Measurements from ENCODE around the gene PSMG1. TPM values are rescaled to one million over a fixed set of nuclear protein-coding genes. Genes with fewer than 3 reads are reported as not detected.
A peak's percentile ranks its signal among the peaks of the same experiment; 100 is the strongest.

Gene PSMG1
- total and polyA plus RNA-seq, 2 donors (not counting 3 experiments of a cell fraction or from before 2014, with no cell fraction given) = 43.2 to 75.9 TPM

- peak in 1 of 2 donors; percentile 13 for TF ChIP-seq CTCF (IDR thresholded peaks at IDR 0.05; ENCODE audit: extremely low read depth in 1 of 2, insufficient read depth in 1 of 2, low read depth in 1 of 2, low read length in 2 of 2)
- no peak for TF ChIP-seq POLR2AphosphoS5 (IDR thresholded peaks at IDR 0.05; ENCODE audit: insufficient read depth, low read depth, low read length)
- no peak for TF ChIP-seq FOS (IDR thresholded peaks at IDR 0.05; ENCODE audit: borderline replicate concordance, insufficient read depth, low read length)
- no peak for TF ChIP-seq POLR2A (IDR thresholded peaks at IDR 0.05; ENCODE audit: low read depth, low read length)
- no peak for TF ChIP-seq GATA2 (IDR thresholded peaks at IDR 0.05; ENCODE audit: insufficient read depth, insufficient read length, low read depth, low read length)
- POLR2A ChIA-PET = no interaction called here
- peaks cover 11% of the 10 kb centered on the region for H3K79me2 ChIP-seq (ENCODE audit: control insufficient read depth, insufficient read depth, low read length)
These were observed 8.1 kb downstream of the PSMG1 start for GRCh38 chr21:39175154-39175553.

More at GRCh38 chr21:39175154-39175553, 8.1 kb downstream of the PSMG1 start:
- H3K36me3 ChIP-seq (ENCODE audit: control insufficient read depth in 2 of 2, extremely low read depth in 1 of 2, insufficient read depth in 2 of 2, low read length in 2 of 2) = peaks cover 2 to 13% of the 10 kb centered on the region in 2 experiments
- no peaks in the 10 kb centered on the region for H3K27me3 ChIP-seq (ENCODE audit: control insufficient read depth in 2 of 2, insufficient read depth in 2 of 2, low read length in 2 of 2)
- DNase-seq (ENCODE audit: low read depth, low spot score) (peak; percentile 44), FAIRE-seq (no peak)
- no peaks in the 10 kb centered on the region for H3K9me3 ChIP-seq (replicated peaks; ENCODE audit: control insufficient read depth, insufficient read depth, low read length)
- dilution Hi-C loops (cut with MboI; ENCODE audit: extremely low pct_ligation_motif_present, low sequenced_read_pairs) (no loop called here), intact Hi-C loops (cut with micrococcal nuclease) (loop anchor here (1.0 to 10.0 kb wide), 3 partner anchors 441 to 790 kb away; no protein-coding TSS in a partner anchor)
- H2AFZ ChIP-seq (ENCODE audit: low read depth, low read length) = no peak overlapping the region
- H4K20me1 ChIP-seq (replicated peaks; ENCODE audit: control insufficient read depth, extremely low read depth, insufficient read depth, low read length) = no peaks in the 10 kb centered on the region
- peaks cover 10% of the 10 kb centered on the region for H3K4me1 ChIP-seq (ENCODE audit: control insufficient read depth, extremely low read depth, insufficient read depth, low read length)
- no TSS peak for BruUV-seq (replicated peaks)
- H3K27ac ChIP-seq (ENCODE audit: insufficient read depth, low read depth, low read length) = no peak overlapping the region
- no peak overlapping the region for H3K4me2 ChIP-seq (ENCODE audit: insufficient read depth, low read length)
- no peak overlapping the region for H3K4me3 ChIP-seq (replicated peaks in 1 of 3; ENCODE audit: insufficient read depth in 1 of 3, low read depth in 1 of 3, low read length in 3 of 3)
- H3K9me1 ChIP-seq (replicated peaks; ENCODE audit: control insufficient read depth, extremely low read depth, insufficient read depth, low read length) = no peaks in the 10 kb centered on the region
- CTCF ChIA-PET = interaction anchor here (0.6 kb wide), 1 partner anchor 441 kb away, joined by 4 read pairs; no protein-coding TSS in a partner anchor
- no peak overlapping the region for H3K9ac ChIP-seq (replicated peaks; ENCODE audit: extremely low read depth, insufficient read depth, low read length)
